Brain microvascular endothelial cell (primary cell): ENCODE results near the gene ADAM12.

Source experiments
- DNase-seq: peaks from one replicate; pipeline ENCODE4 v3.0.0-alpha.2; 2020
- H3K27ac ChIP-seq: fragments of 250-450 bp; sonication (Bioruptor Pico); 2 replicates; pipeline ENCODE4 v1.5.1; 2020; ENCODE audit warnings: mild to moderate bottlenecking, moderate library complexity
- H3K27me3 ChIP-seq: fragments of 250-450 bp; sonication (Bioruptor Pico); replicated peaks from 2 replicates; pipeline ENCODE4 v1.5.1; 2020; ENCODE audit warnings: mild to moderate bottlenecking
- H3K36me3 ChIP-seq: fragments of 250-450 bp; sonication (Bioruptor Pico); replicated peaks from 2 replicates; pipeline ENCODE4 v1.5.1; 2020; ENCODE audit warnings: mild to moderate bottlenecking
- H3K4me3 ChIP-seq: 2 replicates; pipeline ENCODE4 v1.5.1; 2011; ENCODE audit warnings: low read depth, mild to moderate bottlenecking, control low read depth, low read length, moderate library complexity
- CTCF ChIP-seq: IDR thresholded peaks from 2 replicates; pipeline ENCODE4 v1.5.1; 2011; ENCODE audit warnings: low read depth, mild to moderate bottlenecking, moderate library complexity, low read length, control low read depth, inconsistent platforms; ENCODE audit errors: missing control alignments
- in situ Hi-C: cut with HindIII; loops from 2 replicates; pipeline ENCODE4 v1.10.0; 2017; ENCODE audit warnings: low sequenced_read_pairs, low pct_ligation_motif_present

ADAM12 gene

GRCh38 chr10:126090911-126091728 is 297.2 kb downstream of the ADAM12 start:
- Histone ChIP-seq H3K27me3 (no peaks in the 10 kb centered on the region), H3K27ac (peak overlapping the region; percentile 73), H3K36me3 (no peaks in the 10 kb centered on the region), H3K4me3 (no peak overlapping the region)
- TF ChIP-seq CTCF: no peak
- in situ Hi-C loops: no loop called here
- peak; percentile 92 for DNase-seq

GRCh38 chr10:126090443-126090842 is 297.8 kb downstream of the ADAM12 start:
- TF ChIP-seq CTCF: no peak
- no peak for DNase-seq

GRCh38 chr10:126087796-126088505 is 300.3 kb downstream of the ADAM12 start:
- H3K4me3 ChIP-seq: no peak overlapping the region
- peak; percentile 36 for TF ChIP-seq CTCF
- H3K36me3 ChIP-seq: no peaks in the 10 kb centered on the region
- peak; percentile 79 for DNase-seq
- no peak overlapping the region for H3K27ac ChIP-seq
- no peaks in the 10 kb centered on the region for H3K27me3 ChIP-seq
- in situ Hi-C loops: no loop called here

More at GRCh38 chr10:126090443-126090842, 297.8 kb downstream of the ADAM12 start:
- H3K4me3 ChIP-seq: no peak overlapping the region
- H3K27ac ChIP-seq: peak overlapping the region; percentile 73
- in situ Hi-C loops: no loop called here
- H3K27me3 ChIP-seq: no peaks in the 10 kb centered on the region
- H3K36me3 ChIP-seq: no peaks in the 10 kb centered on the region

GRCh38 chr10:126087153-126087680 is 301.1 kb downstream of the ADAM12 start:
- in situ Hi-C loops: no loop called here

GRCh38 chr10:126085806-126086205 is 302.5 kb downstream of the ADAM12 start:
- Histone ChIP-seq H3K27me3 (no peaks in the 10 kb centered on the region), H3K36me3 (no peaks in the 10 kb centered on the region), H3K4me3 (no peak overlapping the region), H3K27ac (no peak overlapping the region)
- no peak for TF ChIP-seq CTCF
- DNase-seq: no peak
- in situ Hi-C loops: no loop called here

More at GRCh38 chr10:126087153-126087680, 301.1 kb downstream of the ADAM12 start:
- Histone ChIP-seq H3K36me3 (no peaks in the 10 kb centered on the region), H3K4me3 (no peak overlapping the region), H3K27ac (no peak overlapping the region), H3K27me3 (no peaks in the 10 kb centered on the region)
- no peak for DNase-seq
- no peak for TF ChIP-seq CTCF
